ENCODE measurements around the gene CLRN2. TPM values are rescaled to one million over a fixed set of nuclear protein-coding genes. Genes with fewer than 3 reads are reported as not detected.

Gene CLRN2
- polyA plus RNA-seq, 1 donor from 2014 or later: not detected

DNA sequence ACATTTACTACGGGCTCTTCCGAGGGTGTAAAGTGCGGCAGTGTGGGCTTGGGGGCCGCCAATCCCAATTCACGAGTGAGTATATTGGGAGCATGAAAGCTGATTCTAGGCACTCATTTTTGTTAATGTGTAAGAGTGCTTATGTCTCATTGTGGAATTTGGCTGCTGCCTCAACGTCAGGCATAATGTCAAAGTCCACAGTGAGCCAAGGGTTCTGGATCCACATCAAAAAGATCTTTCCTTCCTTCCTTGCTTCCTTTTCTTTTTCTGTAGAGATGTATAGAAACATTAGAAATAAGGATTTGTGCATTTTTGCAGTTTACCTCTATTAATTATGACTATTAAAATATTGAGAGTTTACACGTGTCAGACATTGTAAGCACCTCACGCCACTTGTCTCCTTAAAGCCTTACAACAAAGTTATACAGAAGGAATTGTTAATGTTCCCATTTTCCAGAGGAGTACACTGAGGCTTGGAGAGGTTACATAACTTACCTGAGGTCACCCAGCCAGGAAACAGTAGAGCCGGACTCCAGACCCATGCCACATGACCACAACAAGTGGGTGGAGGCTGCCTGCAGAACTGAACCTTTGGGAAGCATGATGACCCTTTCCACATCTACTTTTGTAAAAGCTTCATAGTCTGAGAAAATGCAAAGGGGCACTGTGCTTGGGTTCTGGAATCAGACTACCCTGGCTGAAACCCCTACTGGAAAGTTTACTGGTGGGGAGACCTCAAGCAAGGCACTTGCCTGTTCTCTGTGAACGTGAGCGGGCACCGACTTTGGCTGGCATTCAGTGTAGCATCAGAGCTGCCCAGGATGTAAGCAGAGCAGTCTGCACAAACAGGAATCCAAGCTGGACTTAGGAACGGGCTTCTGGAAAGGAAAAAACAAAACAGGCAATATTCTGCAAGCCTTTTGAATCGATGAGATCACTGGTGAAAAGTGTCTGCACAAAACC, 761 bp downstream of the CLRN2 start:
- no peaks in the 10 kb centered on the region for H3K9me2 ChIP-seq (ENCODE audit: insufficient read depth, low read length)
- H3K27me3 ChIP-seq (ENCODE audit: insufficient read depth, low read depth, low read length): no peaks in the 10 kb centered on the region
- H3K4me2 ChIP-seq (ENCODE audit: low read length): no peak overlapping the region
- H3F3A ChIP-seq (ENCODE audit: insufficient read depth, low read length, poor library complexity, severe bottlenecking): no peaks in the 10 kb centered on the region
- no peaks in the 10 kb centered on the region for H3K9me3 ChIP-seq (ENCODE audit: low read length)
- no peak overlapping the region for H3K27ac ChIP-seq (ENCODE audit: low read length)
- H2AFZ ChIP-seq (ENCODE audit: low read depth, low read length): no peak overlapping the region
- H3K4me3 ChIP-seq (ENCODE audit: low read length): no peak overlapping the region
- no peaks in the 10 kb centered on the region for H3K79me2 ChIP-seq (replicated peaks; ENCODE audit: insufficient read depth, low read length)
- H3K9ac ChIP-seq (ENCODE audit: low read length): no peak overlapping the region
- H3K36me3 ChIP-seq (ENCODE audit: insufficient read depth, low read length): no peaks in the 10 kb centered on the region
- TF ChIP-seq, protein P1, sequence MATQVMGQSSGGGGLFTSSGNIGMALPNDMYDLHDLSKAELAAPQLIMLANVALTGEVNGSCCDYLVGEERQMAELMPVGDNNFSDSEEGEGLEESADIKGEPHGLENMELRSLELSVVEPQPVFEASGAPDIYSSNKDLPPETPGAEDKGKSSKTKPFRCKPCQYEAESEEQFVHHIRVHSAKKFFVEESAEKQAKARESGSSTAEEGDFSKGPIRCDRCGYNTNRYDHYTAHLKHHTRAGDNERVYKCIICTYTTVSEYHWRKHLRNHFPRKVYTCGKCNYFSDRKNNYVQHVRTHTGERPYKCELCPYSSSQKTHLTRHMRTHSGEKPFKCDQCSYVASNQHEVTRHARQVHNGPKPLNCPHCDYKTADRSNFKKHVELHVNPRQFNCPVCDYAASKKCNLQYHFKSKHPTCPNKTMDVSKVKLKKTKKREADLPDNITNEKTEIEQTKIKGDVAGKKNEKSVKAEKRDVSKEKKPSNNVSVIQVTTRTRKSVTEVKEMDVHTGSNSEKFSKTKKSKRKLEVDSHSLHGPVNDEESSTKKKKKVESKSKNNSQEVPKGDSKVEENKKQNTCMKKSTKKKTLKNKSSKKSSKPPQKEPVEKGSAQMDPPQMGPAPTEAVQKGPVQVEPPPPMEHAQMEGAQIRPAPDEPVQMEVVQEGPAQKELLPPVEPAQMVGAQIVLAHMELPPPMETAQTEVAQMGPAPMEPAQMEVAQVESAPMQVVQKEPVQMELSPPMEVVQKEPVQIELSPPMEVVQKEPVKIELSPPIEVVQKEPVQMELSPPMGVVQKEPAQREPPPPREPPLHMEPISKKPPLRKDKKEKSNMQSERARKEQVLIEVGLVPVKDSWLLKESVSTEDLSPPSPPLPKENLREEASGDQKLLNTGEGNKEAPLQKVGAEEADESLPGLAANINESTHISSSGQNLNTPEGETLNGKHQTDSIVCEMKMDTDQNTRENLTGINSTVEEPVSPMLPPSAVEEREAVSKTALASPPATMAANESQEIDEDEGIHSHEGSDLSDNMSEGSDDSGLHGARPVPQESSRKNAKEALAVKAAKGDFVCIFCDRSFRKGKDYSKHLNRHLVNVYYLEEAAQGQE (IDR thresholded peaks at IDR 0.05; ENCODE audit: borderline replicate concordance): no peak
- no peak for TF ChIP-seq RAD21 (conservative IDR thresholded peaks at IDR 0.05)
- TF ChIP-seq EZH2 (IDR thresholded peaks at IDR 0.05; ENCODE audit: borderline replicate concordance, insufficient read depth, low read length, poor library complexity, severe bottlenecking): no peak
- TF ChIP-seq, protein P2, sequence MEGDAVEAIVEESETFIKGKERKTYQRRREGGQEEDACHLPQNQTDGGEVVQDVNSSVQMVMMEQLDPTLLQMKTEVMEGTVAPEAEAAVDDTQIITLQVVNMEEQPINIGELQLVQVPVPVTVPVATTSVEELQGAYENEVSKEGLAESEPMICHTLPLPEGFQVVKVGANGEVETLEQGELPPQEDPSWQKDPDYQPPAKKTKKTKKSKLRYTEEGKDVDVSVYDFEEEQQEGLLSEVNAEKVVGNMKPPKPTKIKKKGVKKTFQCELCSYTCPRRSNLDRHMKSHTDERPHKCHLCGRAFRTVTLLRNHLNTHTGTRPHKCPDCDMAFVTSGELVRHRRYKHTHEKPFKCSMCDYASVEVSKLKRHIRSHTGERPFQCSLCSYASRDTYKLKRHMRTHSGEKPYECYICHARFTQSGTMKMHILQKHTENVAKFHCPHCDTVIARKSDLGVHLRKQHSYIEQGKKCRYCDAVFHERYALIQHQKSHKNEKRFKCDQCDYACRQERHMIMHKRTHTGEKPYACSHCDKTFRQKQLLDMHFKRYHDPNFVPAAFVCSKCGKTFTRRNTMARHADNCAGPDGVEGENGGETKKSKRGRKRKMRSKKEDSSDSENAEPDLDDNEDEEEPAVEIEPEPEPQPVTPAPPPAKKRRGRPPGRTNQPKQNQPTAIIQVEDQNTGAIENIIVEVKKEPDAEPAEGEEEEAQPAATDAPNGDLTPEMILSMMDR (IDR thresholded peaks at IDR 0.05; ENCODE audit: poor library complexity, severe bottlenecking): no peak
- TF ChIP-seq SMC3 (conservative IDR thresholded peaks at IDR 0.05; ENCODE audit: poor library complexity): no peak
- no peak for TF ChIP-seq POLR2AphosphoS5 (IDR thresholded peaks at IDR 0.05)
- no peak for TF ChIP-seq MXI1 (conservative IDR thresholded peaks at IDR 0.05; ENCODE audit: poor library complexity, severe bottlenecking)
- TF ChIP-seq TAF1 (IDR thresholded peaks at IDR 0.05; ENCODE audit: low read depth): no peak
- TF ChIP-seq EP300 (conservative IDR thresholded peaks at IDR 0.05; ENCODE audit: poor library complexity, severe bottlenecking): no peak
- no peaks in the 10 kb centered on the region for H4K20me1 ChIP-seq (ENCODE audit: insufficient read depth)

DNA sequence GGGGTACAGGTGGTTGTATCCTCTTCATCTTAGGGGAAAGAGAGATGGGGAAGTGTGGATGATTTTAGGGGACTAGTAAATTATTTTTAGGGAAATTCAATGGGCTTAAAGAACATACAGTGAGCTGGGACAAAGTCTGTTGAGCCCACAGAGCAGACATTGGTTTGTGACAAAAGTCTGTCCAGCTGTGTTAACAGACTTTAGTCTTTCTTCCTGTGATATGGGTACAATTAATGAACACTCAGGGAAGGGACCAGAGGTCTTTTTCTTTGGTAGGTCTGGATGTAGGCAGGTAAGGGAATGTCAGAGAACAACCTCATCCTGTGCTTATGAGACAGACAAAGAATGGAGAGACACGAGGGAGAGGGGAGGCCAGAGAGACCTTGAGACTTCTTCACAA, 2.0 kb downstream of the CLRN2 start:
- no peaks in the 10 kb centered on the region for H3F3A ChIP-seq (ENCODE audit: insufficient read depth, low read length, poor library complexity, severe bottlenecking)
- H3K4me3 ChIP-seq (ENCODE audit: low read length): no peak overlapping the region
- no peaks in the 10 kb centered on the region for H4K20me1 ChIP-seq (ENCODE audit: insufficient read depth)
- H2AFZ ChIP-seq (ENCODE audit: low read depth, low read length): no peak overlapping the region
- H3K9me2 ChIP-seq (ENCODE audit: insufficient read depth, low read length): no peaks in the 10 kb centered on the region
- H3K4me2 ChIP-seq (ENCODE audit: low read length): no peak overlapping the region
- H3K9me3 ChIP-seq (ENCODE audit: low read length): no peaks in the 10 kb centered on the region
- no peaks in the 10 kb centered on the region for H3K79me2 ChIP-seq (replicated peaks; ENCODE audit: insufficient read depth, low read length)
- H3K36me3 ChIP-seq (ENCODE audit: insufficient read depth, low read length): no peaks in the 10 kb centered on the region
- H3K27me3 ChIP-seq (ENCODE audit: insufficient read depth, low read depth, low read length): no peaks in the 10 kb centered on the region
- H3K9ac ChIP-seq (ENCODE audit: low read length): no peak overlapping the region
- H3K27ac ChIP-seq (ENCODE audit: low read length): no peak overlapping the region
- no peak for TF ChIP-seq MXI1 (conservative IDR thresholded peaks at IDR 0.05; ENCODE audit: poor library complexity, severe bottlenecking)
- TF ChIP-seq, protein P2 (IDR thresholded peaks at IDR 0.05; ENCODE audit: poor library complexity, severe bottlenecking): no peak
- TF ChIP-seq TAF1 (IDR thresholded peaks at IDR 0.05; ENCODE audit: low read depth): no peak
- TF ChIP-seq, protein P1 (IDR thresholded peaks at IDR 0.05; ENCODE audit: borderline replicate concordance): no peak
- TF ChIP-seq POLR2AphosphoS5 (IDR thresholded peaks at IDR 0.05): no peak
- no peak for TF ChIP-seq EZH2 (IDR thresholded peaks at IDR 0.05; ENCODE audit: borderline replicate concordance, insufficient read depth, low read length, poor library complexity, severe bottlenecking)
- TF ChIP-seq SMC3 (conservative IDR thresholded peaks at IDR 0.05; ENCODE audit: poor library complexity): no peak
- TF ChIP-seq RAD21 (conservative IDR thresholded peaks at IDR 0.05): no peak
- TF ChIP-seq EP300 (conservative IDR thresholded peaks at IDR 0.05; ENCODE audit: poor library complexity, severe bottlenecking): no peak
